HG03442 (cell line): Measurements from ENCODE around the gene STRN3.
"Not testable (repeated sequence)": the region's sequence is repeated elsewhere in the genome, so short reads cannot be mapped to it uniquely, and the experiment has no call there.

ENCODE experiments used
- ATAC-seq: cut with Tn5 transposase; IDR thresholded peaks from one replicate; pipeline ENCODE4 v1.9.1; 2021; ENCODE audit warnings: mild to moderate bottlenecking, moderate library complexity; ENCODE audit not compliant: unreplicated experiment

The STRN3 gene

DNA sequence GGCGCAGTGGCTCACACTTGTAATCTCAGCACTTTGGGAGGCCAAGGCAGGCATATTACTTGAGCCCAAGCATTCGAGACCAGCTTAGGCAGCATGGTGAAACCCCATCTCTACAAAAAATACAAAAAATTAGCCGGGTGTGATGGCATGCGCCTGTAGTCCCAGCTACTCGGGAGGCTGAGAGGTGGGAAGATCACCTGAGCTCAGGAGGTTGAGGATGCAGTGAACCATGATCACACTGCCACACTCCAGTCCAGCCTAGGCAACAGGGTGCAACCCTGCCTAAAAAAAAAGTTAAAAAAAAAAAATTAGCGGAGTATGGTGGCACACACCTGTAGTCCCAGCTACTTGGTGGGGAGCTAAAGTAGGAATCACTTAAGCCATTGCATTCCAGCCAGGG is 22.2 kb downstream of the STRN3 start:
- ATAC-seq, result not testable (repeated sequence)

- ATAC-seq, result no peak
Measured at GRCh38 chr14:31003284-31003683, 22.9 kb downstream of the STRN3 start.

- no peak for ATAC-seq
Measured at GRCh38 chr14:31001339-31001658, 24.9 kb downstream of the STRN3 start.

DNA sequence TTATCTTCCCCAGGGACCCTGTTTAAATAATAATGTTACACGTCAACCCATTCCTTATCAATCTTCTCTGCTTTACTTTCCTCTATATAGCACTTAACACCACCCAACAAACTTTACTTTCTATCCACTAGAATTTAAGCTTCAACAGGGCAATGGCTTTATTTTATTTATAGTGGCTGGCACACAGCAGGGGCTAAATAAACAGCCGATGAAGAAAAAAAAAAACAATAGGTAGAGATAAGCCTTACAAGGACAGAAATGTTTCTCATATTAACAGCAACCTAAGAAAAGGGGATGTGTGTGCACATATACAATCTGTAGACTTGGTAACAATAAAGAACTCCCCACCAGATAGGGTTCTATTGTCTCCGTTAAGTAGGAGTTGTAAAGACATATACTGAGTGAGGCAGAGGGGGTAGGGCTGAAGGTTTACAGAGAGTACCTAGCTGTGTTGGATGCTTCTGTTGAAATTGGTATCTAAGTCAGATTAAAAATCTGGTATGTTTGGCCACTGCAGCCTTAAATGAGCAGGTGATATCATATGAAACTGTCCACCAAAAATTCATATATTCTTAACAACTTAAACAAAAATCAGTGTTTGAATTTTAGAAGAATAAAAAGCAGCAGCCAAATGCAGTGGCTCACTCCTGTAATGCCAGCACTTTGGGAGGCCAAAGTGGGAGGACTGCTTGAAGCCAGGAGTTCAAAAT is 25.4 kb downstream of the STRN3 start:
- ATAC-seq, result no peak

DNA sequence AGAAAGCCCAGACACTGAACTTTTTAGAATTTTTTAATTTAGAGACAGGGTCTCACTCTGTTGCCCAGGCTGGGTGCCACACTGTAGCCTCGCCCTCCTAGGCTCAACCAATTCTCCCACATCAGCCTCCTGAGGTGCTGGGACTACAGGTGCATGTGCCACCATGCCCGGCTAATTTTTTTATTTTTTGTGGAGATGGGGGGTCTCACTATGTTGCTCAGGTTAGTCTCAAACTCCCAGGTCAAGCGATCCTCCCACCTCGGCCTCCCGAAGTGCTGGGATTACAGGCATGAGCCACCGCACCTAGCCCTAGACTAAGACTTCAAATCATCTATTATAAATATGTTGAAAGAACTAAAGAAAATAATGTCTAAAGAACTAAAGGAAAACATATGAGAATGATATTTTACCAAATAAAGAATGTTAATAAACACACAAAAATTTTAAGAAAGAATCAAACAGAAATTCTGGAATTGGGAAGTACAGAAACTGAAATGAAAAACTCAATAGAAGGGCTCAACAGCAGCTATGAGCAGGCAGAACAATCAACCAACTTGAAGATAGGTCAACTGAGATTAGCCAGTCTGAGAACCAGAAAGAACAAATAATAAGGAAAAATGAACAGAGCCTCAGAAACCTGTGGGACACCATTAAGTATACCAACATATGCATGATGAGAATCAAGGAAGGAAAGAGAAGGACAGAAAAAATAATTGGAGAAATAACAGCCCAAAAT is 27.0 kb downstream of the STRN3 start:
- ATAC-seq, result no peak

DNA sequence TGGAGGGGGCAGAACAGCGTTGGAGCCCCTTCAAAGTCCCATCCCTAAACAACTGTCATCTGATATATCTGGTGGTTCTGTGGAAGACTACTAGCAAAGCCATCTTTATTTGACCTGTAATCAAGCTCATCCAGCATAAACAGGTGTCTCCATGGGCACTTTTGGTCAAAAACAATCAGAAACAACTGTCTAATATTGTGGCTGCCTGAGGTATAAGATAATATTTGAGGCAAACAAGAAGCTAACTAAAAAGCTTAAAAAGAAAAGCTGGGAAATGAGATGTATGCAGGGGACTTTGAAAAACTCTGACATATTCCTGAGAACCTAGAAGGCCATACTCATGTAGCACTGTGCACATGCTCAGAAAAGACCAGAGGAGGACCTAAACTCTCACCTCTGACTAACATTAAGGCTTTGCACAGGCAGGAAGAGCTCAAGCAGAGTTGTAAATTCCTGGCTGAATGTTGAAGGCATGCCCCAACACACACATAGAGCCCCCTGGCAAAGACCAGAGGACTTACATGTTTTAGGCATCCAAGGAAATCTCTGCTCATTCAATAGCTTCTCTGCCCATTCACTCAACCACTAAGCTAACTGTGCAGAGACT is 28.0 kb downstream of the STRN3 start:
- no peak for ATAC-seq

- ATAC-seq, result no peak
Measured at GRCh38 chr14:30996892-30997659, 29.1 kb downstream of the STRN3 start.

DNA sequence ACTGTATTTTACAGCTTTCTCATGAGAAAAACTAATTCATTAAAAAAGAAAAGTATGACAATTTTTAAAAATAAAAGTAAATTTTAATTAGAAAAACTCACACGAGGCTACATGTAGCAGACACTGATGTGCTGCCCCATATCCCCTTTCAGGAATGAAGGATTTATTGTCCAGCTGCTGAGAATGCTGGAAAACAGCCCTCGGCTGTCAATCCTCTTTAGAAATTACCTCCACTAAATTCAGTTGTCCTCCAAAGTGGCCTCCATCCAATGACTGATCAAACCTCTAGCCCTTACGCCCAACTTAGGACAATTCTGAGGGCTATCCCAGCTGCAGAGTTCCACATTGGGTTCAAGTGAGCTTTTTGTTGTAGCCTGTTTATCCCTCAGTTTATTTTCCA is 30.5 kb downstream of the STRN3 start:
- ATAC-seq, result no peak

GRCh38 chr14:30994681-30995620 is 31.2 kb downstream of the STRN3 start:
- ATAC-seq, result peak; percentile 72

GRCh38 chr14:30993071-30993470 is 33.1 kb downstream of the STRN3 start:
- ATAC-seq, result no peak

DNA sequence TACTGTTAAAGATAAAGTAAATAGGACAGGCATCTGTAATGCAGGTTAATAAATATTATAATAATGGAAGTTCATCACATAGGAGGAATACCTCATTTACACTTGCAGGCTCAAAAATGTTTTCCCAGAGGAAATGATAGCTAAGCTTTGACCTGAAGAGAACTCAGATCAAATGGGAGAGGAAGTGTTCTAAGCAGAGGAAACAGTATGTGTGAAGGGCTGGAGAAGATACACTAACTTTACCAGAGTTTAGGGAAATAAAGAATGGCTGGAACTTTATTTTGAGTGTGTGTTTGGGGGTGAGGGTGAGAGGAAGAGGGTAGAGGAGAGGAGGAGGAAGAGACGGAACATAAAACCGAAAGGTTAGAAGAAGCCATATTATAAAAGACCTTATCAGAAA is 34.8 kb downstream of the STRN3 start:
- no peak for ATAC-seq

GRCh38 chr14:30990770-30991169 is 35.4 kb downstream of the STRN3 start:
- ATAC-seq, result no peak

DNA sequence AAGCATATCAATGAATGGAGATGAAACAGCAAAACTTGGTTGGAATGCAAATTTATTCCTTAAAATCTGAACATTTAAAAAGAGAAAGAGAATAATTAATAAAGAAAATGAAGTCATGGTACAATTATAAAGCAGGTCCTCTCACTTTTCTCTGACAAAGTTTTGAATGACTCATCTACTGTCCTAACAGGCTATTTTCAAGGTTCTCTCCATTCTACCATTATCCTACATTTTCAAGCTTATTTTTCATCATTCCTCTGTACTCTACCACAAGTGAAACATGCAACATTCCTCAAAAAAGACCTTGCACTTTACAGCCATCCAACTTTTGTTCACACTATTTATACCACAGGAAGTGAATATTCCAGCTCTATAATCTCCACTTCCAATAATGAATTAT is 37.7 kb downstream of the STRN3 start:
- ATAC-seq, result no peak

GRCh38 chr14:30985796-30986195 is 40.4 kb downstream of the STRN3 start:
- ATAC-seq, result no peak

DNA sequence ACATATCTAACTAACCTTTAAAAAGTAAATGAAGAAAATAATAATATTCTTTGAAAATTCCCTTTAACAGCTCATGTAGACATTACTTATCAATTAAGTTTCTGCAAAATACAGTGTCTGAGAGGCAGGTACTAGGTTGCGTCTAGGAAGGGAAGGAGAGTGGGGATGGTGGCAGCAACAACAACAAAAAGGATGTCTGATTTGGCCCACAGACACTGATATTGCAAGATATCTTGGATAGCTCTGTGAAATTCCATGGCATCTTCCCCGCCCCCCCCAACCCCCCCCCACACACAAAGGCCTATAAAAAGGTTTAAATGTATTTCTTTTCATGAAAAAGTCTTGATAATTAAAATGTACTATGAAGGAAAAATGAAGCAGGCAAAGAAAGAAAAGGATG is 42.3 kb downstream of the STRN3 start:
- no peak for ATAC-seq

DNA sequence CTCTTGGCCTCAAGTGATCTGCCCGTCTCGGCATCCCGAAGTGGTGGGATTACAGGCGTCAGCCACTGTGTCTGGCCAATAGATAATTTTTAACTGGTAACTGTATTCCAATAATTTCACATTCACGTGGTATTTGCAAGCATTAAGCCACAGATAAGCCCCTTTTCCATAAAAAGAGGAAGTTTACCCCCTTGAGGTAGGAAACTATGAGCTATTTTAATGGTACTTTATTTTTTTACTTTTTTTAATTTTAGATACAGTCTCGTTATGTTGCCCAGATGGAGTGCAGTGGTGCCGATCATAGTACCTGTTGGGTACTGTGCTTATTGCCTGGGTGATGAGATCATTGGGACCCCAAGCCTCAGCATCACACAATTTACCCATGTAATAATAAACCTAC is 43.6 kb downstream of the STRN3 start:
- no peak for ATAC-seq

GRCh38 chr14:30980980-30981379 is 45.2 kb downstream of the STRN3 start:
- ATAC-seq, result no peak

DNA sequence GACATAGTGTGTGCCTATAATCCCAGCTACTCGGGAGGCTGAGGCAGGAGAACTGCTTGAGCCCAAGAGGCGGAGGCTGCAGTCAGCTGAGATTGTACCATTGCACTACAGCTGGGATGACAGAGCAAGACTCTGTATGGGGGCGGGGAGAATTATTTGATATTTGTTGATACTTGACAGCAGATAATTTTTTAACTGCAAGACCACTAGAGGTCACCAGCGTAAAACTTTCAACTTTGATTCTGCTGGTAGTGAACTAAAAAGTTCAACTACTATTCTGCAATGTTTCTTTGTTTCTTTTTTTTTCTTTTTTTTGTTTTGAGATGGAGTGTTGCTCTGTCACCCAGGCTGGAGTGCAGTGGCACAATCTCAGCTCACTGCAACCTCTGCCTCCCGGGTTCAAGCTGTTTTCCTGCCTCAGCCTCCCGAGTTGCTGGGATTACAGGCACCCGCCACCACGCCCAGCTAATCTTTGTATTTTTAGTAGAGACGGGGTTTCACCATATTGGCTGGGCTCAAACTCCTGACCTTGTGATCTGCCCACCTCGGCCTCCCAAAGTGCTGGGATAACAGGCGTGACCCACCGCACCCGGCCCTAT is 46.0 kb downstream of the STRN3 start:
- ATAC-seq, result peak; percentile 65

GRCh38 chr14:30977752-30978151 is 48.4 kb downstream of the STRN3 start:
- ATAC-seq, result no peak

DNA sequence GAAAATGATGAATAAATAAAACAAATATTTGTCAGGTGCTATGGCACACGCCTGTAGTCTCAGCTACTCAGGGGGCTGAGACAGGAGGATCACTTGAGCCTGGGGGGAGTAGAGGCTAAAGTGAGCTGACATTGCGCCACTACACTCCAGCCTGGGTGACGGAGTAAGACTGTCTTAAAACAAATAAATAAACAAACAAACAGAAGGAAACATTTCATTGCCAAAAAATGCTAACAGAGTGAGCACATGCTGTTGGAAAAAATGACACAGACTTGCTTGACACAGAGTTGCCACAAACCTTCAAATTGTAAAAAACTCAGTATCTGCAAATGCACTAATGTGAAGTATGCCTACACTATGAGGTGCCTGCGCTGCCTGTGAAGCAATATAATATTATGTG is 51.6 kb downstream of the STRN3 start:
- ATAC-seq, result no peak
